Stomach smooth muscle (tissue), 2 donors: Measurements from ENCODE around the gene PKP2.
A peak's percentile ranks its signal among the peaks of the same experiment; 100 is the strongest.

ENCODE experiments used
- H3K27ac ChIP-seq: one replicate; pipeline ENCODE4 v1.7.0; 2013; ENCODE audit warnings: mild to moderate bottlenecking, low read length, inconsistent platforms
- H3K27me3 ChIP-seq, 2 donors: one replicate each; pipeline ENCODE4 v1.7.0; 2013; ENCODE audit warnings: low read length in 2 of 2; ENCODE audit not compliant: insufficient read depth in 2 of 2, control insufficient read depth in 1 of 2
- H3K36me3 ChIP-seq, 2 donors: one replicate each; pipeline ENCODE4 v1.7.0; 2013; ENCODE audit warnings: low read length in 2 of 2; ENCODE audit not compliant: control insufficient read depth in 2 of 2, insufficient read depth in 2 of 2
- H3K4me1 ChIP-seq: one replicate; pipeline ENCODE4 v1.7.0; 2013; ENCODE audit warnings: low read length; ENCODE audit not compliant: control insufficient read depth, insufficient read depth
- H3K4me3 ChIP-seq, 2 donors: one replicate each; pipeline ENCODE4 v1.7.0; 2013; ENCODE audit warnings: low read length in 2 of 2
- H3K9ac ChIP-seq, 2 donors: one replicate each; pipeline ENCODE4 v1.7.0; 2013; ENCODE audit warnings: low read length in 2 of 2, mild to moderate bottlenecking in 1 of 2
- H3K9me3 ChIP-seq, 2 donors: one replicate each; pipeline ENCODE4 v1.7.0; 2013; ENCODE audit warnings: low read length in 2 of 2; ENCODE audit not compliant: control insufficient read depth in 2 of 2
- donor health status: healthy.
- donor health status: Pancreatic carcinoma.

The PKP2 gene

GRCh38 chr12:32755654-32756475, 140.7 kb downstream of the PKP2 start, which contains the start of gene YARS2:
Gene YARS2, minus strand, starts transcription at chr12:32755897. Its CDS starts 23 bp downstream, at chr12:32755874.
- H3K27ac ChIP-seq: peak within 1 kb of the TSS; percentile 84
- H3K27me3 ChIP-seq: no peaks in the 10 kb centered on the region
- no peaks in the 10 kb centered on the region for H3K9me3 ChIP-seq
- H3K4me3 ChIP-seq: peak within 1 kb of the TSS; percentile 87 to 99
- peaks cover 15 to 19% of the 10 kb centered on the region in 2 donors for H3K36me3 ChIP-seq
- H3K4me1 ChIP-seq: peaks cover 25% of the 10 kb centered on the region
- H3K9ac ChIP-seq: peak within 1 kb of the TSS; percentile 73 to 80

GRCh38 chr12:32755051-32755653, 141.4 kb downstream of the PKP2 start:
- peak overlapping the region; percentile 84 for H3K27ac ChIP-seq
- peak overlapping the region; percentile 87 to 99 for H3K4me3 ChIP-seq
- H3K9ac ChIP-seq: peak overlapping the region; percentile 73 to 80
- no peaks in the 10 kb centered on the region for H3K27me3 ChIP-seq
- H3K36me3 ChIP-seq: peaks cover 15 to 26% of the 10 kb centered on the region in 2 donors
- no peaks in the 10 kb centered on the region for H3K9me3 ChIP-seq
- peaks cover 25% of the 10 kb centered on the region for H3K4me1 ChIP-seq

- peak overlapping the region; percentile 29 to 73 for H3K9ac ChIP-seq
- H3K4me3 ChIP-seq: peak overlapping the region; percentile 87 to 99
- H3K27ac ChIP-seq: no peak overlapping the region
- H3K27me3 ChIP-seq: no peaks in the 10 kb centered on the region
- no peaks in the 10 kb centered on the region for H3K9me3 ChIP-seq
- H3K36me3 ChIP-seq: peaks cover 21 to 31% of the 10 kb centered on the region in 2 donors
- peaks cover 25% of the 10 kb centered on the region for H3K4me1 ChIP-seq
Measured at GRCh38 chr12:32754111-32754510, 142.5 kb downstream of the PKP2 start.

GRCh38 chr12:32753605-32754004, 143.0 kb downstream of the PKP2 start:
- H3K9ac ChIP-seq: no peak overlapping the region
- H3K4me3 ChIP-seq: no peak overlapping the region
- H3K4me1 ChIP-seq: peaks cover 25% of the 10 kb centered on the region
- H3K36me3 ChIP-seq: peaks cover 25 to 36% of the 10 kb centered on the region in 2 donors
- H3K27ac ChIP-seq: no peak overlapping the region
- no peaks in the 10 kb centered on the region for H3K9me3 ChIP-seq
- no peaks in the 10 kb centered on the region for H3K27me3 ChIP-seq

GRCh38 chr12:32743264-32743663, 153.3 kb downstream of the PKP2 start:
- no peak overlapping the region for H3K4me3 ChIP-seq
- no peaks in the 10 kb centered on the region for H3K27me3 ChIP-seq
- peaks cover 23 to 35% of the 10 kb centered on the region in 2 donors for H3K36me3 ChIP-seq
- H3K9ac ChIP-seq: no peak overlapping the region
- H3K27ac ChIP-seq: no peak overlapping the region
- no peaks in the 10 kb centered on the region for H3K9me3 ChIP-seq
- H3K4me1 ChIP-seq: no peaks in the 10 kb centered on the region

GRCh38 chr12:32742133-32742532, 154.4 kb downstream of the PKP2 start:
- Histone ChIP-seq H3K4me1 (no peaks in the 10 kb centered on the region), H3K4me3 (no peak overlapping the region), H3K36me3 (peaks cover 23 to 28% of the 10 kb centered on the region in 2 donors), H3K27ac (no peak overlapping the region), H3K27me3 (no peaks in the 10 kb centered on the region), H3K9ac (no peak overlapping the region), H3K9me3 (no peaks in the 10 kb centered on the region)
